Suppressor macrophage treated with lipopolysaccharide for 1 hour (primary cell): ENCODE data around the gene GPR132.
A peak's percentile ranks its signal among the peaks of the same experiment; 100 is the strongest.
"Not testable (repeated sequence)": the region's sequence is repeated elsewhere in the genome, so short reads cannot be mapped to it uniquely, and the experiment has no call there.

Source experiments
- DNase-seq, 3 donors: peaks; one replicate each; pipeline ENCODE4 v3.0.0-alpha.2; 2020 to 2022

The GPR132 gene

DNA sequence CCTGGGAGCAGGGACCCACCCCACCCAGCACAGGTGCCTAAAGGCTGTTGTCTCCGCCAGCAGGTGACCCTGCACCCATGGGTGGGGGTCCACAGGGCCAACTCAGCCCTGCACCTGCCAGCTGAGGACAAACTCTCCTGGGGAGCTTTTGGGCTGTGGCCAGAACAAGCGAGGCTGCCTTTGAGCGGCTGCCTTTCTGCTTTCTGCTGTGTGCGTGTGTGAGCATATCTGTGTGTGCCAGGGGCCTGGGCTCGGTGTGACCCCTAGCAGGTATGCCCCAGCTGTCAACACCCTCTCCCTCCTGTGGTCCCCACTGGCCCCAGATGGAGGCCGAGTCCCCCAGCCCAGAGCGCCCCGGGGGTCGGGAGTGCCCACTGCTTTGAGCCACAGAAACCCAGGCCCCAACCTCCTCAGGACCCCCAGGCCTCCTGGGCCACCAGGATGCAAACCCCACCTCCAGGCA lies 25.9 kb upstream of the GPR132 start:
- DNase-seq = no peak

GRCh38 chr14:105090493-105091053 lies 25.3 kb upstream of the GPR132 start:
- peak; percentile 89 to 95 (median 92) for DNase-seq

- DNase-seq = no peak
Measured at GRCh38 chr14:105089746-105090492, 24.7 kb upstream of the GPR132 start.

DNA sequence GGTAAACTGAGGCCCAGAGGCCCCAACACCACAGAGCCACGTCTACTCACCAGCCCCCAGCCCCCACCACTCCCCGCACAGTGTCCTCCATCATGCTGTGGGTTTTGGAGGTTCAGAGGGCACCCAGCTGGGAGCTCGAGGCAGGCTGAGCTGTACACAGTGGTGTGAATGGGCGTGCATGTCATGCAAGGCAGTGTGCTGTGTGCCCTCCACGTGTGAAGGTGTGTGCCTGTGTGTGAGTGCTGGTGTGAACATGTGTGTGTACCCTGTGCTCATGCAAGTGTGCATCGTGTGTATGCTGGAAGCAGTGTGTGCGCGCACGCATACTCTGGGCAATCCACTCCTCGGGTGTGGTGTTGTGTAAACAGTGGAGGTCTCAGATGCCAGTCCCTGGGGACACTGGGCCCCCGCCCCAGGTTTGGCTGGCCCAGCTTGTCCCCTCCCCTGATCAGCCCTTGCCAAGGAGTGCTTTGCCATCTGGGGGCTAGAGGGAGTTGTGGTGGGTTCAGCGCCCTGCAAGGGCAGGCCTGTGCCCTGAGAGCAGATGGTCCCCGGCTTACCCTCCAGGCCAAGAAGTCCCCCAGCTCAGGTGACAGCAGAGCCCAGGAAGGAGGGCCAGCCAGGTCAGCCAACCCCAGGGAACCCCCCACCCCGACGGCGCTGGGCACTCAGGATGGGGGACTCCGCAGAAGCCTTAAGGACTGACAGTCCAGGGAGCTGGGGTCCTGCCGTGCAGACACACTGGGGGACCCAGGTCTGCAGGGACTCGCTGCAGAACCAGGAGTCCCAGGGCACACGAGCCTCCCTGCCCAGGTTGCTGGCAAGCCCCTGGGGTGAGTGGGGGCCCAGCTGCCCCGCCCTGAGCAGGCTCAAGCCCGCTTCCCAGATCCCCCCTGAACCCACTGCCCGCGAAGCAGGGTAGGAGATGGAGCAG lies 23.8 kb upstream of the GPR132 start:
- no peak for DNase-seq

DNA sequence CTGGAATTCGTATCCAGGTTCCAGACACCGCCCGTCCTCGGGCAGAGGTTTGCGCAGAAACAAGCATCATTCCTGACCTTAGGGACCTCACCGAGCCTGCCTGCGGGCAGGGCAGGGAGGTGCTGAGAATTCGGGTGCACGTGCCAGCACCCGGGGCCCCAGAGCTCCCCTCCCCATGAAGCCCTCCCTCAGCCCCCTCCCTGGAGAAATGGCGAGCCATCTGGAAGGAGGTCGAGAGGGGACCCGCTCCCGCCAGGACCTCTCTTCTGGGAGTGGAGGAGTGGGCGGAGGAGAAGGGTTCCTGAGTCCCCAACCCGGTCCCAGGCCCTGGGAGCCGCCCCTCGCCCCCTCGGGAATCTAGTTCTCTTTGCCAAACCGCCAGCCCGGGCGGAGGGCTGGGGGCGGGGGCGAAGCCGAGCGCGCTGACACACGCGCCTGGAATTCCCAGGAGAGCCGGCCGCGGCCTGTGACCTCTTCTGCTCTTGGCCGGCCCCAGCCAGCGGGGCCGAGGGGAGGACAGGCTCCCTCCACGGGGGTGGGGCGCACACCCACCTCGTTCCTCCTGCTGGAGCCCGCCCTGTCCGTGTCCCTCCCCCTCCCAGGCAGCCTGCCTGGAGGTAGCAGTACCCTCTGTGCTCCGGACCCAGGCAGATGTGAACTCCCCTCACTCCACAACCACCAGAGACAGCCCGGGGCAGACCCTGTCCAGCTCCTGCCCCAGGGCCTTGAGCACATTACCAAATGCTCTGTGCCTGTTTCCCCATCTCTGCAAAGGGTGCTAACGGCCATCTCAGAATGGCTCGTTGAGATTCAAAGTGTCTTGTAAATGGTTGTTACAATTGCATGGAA lies 23.0 kb upstream of the GPR132 start:
- peak; percentile 69 to 81 (median 70) for DNase-seq

GRCh38 chr14:105087308-105087962 lies 22.2 kb upstream of the GPR132 start:
- DNase-seq = peak; percentile 53 to 66 (median 63)

DNA sequence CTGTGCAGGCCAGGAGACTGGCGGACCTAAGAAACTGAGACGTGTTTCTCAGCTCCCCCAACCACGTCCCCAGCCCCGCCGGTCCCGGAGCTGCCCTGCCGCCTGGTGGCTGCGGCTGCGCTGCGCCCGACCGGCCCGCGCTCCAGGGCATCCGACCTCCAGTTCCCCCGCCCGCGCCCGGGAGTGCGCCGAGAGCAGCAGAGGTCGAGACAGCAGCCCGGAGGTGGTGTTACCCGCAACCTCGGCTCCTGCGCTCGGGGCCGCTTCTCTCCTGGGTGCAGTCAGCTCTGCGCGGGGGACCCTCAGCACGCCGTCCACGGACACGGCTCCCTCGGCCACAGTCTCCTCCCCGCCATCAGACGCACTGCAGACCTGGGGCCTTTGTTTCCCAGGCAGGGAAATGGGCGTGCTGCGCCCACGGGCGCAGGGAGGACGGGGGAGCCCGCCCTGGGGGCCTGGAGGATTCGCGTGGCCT lies 21.6 kb upstream of the GPR132 start:
- peak; percentile 90 to 96 (median 93) for DNase-seq

- no peak for DNase-seq
Measured at GRCh38 chr14:105085766-105086165, 20.5 kb upstream of the GPR132 start.

DNA sequence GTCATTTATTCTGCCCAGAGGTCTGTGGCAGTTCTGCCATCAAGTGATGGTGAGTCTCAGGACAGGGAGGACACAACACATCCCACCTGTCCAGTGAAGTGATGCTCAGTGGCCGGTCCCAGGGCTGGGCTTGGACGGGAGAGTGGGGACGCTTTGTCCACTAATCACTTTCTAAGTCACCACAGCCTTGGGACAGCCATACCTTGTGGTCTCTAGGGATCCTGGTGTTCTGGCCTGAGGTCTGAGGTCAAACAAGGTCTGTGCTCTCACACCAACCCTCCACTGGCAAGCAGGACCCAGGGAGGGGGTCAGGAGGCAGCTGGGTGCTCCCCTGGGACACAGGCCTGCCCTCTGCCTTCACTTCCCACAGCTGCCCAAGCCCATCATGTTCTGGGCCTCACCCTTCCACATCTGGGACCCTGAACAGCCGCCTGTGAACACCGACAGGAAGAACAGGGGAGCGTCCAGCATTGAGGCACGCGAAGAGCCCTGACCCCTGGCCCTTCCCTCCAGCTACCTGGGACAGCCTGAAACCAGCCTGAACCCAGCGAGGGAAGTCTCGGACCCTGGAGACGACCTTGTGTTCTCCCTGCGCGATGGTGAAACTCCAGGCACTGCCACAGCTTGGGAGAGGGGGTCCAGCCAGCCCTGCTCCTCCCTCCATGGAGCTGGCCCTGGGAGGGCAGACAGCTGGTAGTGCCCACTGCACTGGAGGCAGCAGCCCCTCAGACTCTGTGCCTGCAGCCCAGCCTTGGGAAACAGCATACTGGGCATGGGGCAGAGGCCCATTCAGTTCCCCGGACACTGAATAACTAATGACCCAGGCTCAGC lies 19.7 kb upstream of the GPR132 start:
- DNase-seq = no peak

DNA sequence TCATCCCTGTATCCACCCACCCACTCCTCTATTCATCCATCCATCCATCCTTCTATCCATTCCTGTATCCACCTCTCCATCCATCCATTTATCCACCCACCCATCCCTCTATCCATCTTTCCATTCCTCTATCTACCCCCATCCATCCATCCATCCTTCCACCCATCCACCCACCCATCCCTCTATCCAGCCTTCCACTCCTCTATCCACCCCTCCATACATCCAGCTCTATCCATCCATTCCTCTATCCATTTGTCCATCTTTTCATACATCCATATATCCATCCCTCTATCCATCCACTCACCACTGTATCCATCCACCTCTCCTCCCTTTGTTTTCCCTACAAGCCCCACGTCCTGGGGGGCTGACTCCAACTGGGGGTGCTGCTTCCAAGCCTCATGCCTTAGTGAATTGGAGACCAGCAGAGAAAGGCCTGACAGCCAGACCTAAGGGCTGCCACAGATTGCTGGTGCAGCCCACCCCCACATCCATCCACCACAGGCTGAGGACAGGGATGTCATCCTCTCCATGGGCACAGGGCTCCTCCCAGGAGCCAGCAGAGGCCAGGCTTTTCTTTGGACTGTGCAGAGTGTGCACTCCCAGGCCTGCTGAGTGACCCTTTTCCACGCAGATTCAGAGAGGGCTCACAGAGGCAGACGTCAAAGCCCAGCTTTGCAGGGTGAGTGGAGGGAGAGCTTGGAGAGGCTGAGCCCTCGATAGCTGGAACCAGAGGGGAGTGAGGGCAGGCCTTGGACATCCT lies 18.9 kb upstream of the GPR132 start:
- no peak for DNase-seq

DNA sequence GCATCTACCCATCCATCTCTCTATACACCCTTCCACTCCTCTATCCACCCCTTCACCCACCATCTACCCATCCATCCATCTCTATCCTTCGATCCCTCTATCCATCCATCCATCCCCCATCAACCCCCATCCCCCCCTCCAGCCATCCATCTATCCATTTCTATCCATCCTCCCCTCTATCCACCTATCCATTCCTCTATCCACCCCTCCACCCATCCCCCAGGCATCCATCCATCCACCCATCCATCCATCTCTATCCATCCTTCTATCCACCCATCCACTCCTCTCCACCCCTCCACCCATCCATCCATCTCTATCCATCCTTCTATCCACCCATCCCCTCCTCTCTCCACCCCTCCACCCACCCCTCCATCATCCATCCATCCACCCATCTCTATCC lies 17.5 kb upstream of the GPR132 start:
- DNase-seq = no peak

DNA sequence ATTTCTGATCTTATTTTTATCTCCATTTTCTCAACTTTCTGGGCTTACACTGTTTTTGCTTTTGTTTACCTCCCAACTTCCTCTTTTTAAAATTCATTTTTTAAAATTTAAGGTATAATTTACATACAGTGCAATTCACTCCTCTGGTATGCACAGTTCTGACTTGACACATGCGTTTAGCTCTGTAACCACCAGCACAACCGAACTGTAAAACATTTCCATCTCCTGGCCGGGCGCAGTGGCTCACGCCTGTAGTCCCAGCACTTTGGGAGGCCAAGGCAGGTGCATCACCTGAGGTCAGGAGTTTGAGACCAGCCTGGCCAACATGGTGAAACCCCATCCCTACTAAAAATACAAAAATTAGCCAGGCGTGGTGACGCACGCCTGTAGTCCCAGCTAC lies 16.2 kb upstream of the GPR132 start:
- not testable (repeated sequence) for DNase-seq

GRCh38 chr14:105080161-105080560 lies 14.9 kb upstream of the GPR132 start:
- no peak for DNase-seq

DNA sequence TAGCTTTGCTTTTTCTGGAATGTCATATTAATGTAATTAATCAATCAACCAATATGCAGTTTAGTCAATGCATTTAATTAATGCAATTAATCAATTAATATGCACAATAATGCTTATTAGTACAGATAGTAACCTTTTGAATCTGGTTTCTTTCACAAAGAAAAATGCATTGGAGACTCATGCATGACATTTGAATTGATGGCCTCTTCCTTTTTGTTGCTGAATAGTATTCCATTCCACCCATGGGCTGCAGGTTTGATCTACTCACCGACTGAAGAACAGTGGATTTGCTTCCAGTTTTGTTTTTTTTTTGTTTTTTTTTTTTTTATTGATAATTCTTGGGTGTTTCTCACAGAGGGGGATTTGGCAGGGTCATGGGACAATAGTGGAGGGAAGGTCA lies 13.1 kb upstream of the GPR132 start:
- DNase-seq = no peak

GRCh38 chr14:105077649-105077995 lies 12.4 kb upstream of the GPR132 start:
- DNase-seq = no peak

GRCh38 chr14:105076805-105077648 lies 11.8 kb upstream of the GPR132 start:
- DNase-seq = no peak

DNA sequence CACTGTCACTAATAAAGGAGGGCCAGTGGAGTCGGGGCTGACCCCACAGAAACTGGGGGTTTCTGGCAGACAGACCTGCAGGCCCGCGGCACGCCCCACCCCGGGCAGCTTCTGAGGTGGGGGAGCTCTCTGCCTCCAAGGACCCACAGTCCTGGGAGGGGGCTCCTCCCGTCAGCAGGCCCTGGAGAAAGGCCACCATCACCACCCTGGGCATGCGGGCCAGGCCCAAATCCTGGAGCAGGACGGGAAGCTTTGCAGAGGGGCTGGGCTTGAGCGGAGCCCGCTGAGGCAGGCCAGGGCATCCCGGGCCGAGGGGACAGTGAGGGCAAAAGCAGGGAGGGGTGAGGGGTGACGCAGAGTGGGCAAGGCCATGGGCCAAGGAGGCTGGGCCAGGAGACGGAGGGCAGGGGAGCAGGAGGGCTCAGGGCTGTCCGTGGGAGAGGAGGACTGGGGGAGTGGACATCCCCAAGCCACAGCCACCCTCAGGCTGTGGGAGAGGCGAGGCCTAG lies 11.1 kb upstream of the GPR132 start:
- no peak for DNase-seq

DNA sequence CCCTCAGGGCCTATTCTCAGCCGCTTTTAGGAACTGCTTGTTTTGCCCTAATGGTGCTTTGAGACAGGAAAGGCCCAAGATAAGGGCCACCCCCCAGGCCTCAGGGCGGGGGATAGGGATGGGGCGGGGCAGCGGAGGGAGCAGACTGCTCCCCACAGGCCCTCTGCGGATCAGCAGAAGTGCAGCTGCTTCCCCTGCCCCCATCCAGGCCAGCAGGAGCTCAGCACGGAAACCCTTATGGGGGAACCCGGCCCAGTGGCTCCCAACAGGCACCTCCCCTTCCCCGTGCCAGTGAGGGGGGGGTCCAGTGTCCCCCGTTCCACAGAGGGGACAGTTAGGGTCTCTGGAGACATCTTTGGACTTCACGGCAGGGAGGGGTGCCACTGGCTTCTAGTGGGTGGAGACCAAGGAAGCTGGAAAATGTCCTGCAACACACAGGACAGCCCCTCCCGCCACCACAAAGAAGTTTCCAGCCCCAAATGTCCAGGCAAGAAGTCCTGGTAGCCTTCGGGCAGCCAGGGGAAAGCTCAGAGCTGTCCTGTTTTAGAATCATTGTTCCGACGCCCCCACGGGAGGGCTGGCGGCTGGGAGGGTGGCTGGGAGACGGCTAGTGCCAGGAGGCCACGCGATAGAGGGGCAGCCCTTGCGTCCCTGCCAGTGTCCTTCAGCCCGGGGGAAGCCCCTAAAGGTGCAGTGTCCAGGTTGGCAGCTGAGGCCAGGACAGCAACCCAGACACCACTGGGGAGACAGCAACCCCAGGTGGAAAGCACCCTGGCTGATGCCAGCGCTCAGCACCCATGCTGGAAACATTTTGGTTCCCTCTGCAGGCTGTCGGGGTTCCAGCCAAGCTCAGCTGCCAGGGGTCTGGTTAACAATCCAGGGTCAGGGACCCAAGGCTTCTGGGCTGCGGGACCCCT lies 10.4 kb upstream of the GPR132 start:
- peak; percentile 81 to 93 (median 86) for DNase-seq
